Ammon's horn (tissue), 1 donor: ENCODE measurements around the gene MIDN.
"Not testable (repeated sequence)": the region's sequence is repeated elsewhere in the genome, so short reads cannot be mapped to it uniquely, and the experiment has no call there.

Experiments
- DNase-seq: peaks from one replicate; pipeline ENCODE4 v3.0.0-alpha.2; 2016; ENCODE audit warnings: low spot score

The MIDN gene

GRCh38 chr19:1246265-1247087 lies 1.9 kb upstream of the MIDN start:
- DNase-seq, result not testable (repeated sequence)

GRCh38 chr19:1247748-1248138 lies 640 bp upstream of the MIDN start:
- no peak for DNase-seq

DNA sequence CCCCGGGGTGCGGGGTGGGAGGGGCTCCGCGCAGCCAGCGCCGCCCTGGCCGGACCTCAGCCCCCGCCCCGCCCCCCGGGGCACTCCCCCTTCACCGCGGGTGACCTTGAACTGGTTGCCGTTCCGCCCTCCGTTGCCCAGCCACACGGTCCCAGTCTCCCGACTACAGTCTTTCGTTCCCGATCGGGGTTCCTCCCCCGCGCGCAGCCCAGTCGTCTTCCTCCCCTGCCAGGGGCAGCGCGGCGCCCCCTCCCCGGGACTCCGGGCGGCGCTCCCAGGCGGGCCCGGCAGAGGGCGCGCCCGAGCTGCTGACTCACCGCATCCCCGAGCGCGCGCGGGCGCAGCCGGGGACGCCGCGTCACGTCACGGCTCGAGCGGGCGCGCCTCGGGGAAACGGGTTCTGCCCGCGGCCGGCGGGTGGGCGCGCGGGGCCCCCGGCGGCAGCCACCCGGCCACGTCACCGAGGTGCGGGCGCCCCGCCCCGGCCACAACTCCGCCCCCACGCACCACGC lies 459 bp downstream of the MIDN start:
- DNase-seq, result peak; percentile 73

DNA sequence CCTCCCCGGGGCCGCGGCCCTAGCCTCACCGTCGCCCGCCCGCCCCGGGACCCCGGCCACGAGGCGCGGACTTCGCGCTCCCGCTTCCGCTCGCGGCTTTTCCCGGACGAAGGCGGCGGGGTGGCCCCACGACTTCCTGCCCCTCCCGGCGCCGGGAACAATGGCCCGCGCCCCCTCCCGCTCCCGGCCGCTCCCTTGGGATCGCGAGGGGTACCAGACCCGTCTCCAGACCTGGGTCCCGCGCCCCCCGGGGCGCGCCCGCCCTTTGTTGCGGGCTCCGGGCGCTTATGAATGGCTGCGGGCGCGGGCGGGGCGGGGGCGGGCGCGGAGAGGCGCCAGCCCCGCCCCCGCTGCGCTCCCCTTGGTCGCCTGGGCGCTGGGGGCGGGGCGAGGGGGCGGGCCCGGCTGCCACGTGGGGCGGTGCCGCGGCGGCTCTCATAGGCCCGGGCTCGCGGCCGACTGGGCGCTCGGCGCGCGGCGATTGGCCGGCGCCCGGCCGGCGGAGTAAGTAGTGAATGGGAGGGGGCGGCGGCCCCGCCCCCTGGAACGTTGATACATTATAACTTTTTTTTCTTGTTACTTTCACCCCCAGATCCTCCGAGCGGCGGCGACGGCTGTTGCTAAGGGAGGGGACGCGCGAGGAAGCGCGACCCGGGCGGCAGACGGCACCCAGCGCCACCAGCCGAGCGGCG lies 1.1 kb downstream of the MIDN start:
- peak; percentile 93 for DNase-seq

- no peak for DNase-seq
These were observed 1.6 kb downstream of the MIDN start for GRCh38 chr19:1249990-1250436.

- peak; percentile 83 for DNase-seq
These were observed 2.3 kb downstream of the MIDN start for GRCh38 chr19:1250437-1251260.

GRCh38 chr19:1251330-1252220 lies 3.2 kb downstream of the MIDN start:
- DNase-seq, result peak; percentile 83

- DNase-seq, result peak; percentile 89
These were observed 3.9 kb downstream of the MIDN start for GRCh38 chr19:1252221-1252820.

DNA sequence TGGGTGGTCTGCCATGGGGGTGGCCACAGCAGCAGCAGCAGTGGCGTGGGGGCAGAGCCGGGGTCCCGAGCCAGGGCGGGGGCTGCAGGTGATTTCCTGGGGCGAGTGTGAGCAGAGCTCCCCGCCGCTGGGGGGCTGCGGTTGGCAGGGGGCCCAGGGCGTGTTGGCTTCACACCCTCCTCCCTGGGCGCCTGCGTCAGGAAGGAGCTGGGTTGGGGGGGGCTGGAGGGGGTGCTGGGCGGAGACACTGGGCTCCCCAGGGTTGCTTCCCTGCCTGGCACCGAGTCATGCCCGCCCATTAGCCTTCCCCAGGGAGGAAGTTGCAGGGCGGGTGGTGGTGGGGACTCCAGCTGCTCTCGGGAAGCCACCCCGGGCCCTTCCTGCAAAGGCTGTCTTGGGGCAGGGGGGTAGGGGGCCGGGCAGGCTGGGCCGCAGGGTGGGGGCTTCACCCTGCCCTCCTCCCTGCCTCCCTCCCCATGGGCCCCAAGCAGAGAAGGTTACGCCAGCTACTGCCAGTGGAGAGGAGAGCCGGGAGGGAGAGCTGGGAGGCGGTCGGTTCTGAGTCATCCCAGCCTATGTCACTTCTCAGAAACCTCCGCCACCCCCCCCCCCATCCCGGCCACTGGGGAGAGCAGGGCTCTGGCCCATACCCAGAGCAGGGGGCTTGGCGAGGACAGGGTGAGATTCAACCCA lies 4.6 kb downstream of the MIDN start:
- DNase-seq, result peak; percentile 94

GRCh38 chr19:1253514-1254080 lies 5.2 kb downstream of the MIDN start:
- no peak for DNase-seq

GRCh38 chr19:1254081-1254527 lies 5.7 kb downstream of the MIDN start:
- peak; percentile 81 for DNase-seq

GRCh38 chr19:1254530-1255185 lies 6.3 kb downstream of the MIDN start:
- no peak for DNase-seq

DNA sequence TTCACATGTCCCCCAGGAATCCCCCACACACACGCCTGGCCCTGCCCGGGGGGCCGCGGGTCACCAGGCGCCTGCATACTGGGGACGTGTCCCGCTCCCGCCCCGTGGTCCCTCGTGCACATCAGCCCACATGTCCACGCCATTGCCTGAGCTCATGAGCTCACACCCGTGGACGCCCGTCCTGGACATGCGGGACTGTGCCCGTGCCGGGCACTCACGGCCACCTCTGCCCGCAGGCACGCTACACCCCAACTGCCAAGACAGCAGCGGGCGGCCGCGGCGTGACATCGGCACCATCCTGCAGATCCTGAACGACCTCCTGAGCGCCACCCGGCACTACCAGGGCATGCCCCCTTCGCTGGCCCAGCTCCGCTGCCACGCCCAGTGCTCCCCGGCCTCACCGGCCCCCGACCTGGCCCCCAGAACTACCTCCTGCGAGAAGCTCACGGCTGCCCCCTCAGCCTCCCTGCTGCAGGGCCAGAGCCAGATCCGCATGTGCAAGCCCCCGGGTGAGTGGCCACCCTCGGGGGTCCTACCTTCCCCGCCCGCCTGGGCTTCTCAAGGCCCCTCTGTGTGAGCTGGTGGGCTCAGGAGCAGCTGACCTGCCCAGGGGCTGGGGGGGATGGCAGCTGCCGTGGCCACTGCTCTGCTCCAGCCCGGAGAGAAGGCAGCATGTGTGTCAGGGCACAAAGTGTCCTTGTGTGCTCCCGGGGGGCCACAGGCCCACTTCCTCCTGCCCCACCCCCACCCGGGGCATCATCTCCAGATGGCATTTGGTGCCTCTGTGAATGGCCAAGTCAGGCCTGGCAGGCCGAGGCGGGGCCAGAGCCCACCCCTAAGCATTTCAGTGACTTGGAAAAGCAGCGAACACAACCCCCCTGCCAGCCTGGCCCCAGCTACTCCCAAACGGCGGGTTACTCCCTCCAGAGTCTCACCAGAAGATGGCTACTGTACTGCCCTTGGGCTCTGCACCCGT lies 7.1 kb downstream of the MIDN start:
- peak; percentile 90 for DNase-seq

GRCh38 chr19:1256646-1257474 lies 8.5 kb downstream of the MIDN start:
- no peak for DNase-seq

DNA sequence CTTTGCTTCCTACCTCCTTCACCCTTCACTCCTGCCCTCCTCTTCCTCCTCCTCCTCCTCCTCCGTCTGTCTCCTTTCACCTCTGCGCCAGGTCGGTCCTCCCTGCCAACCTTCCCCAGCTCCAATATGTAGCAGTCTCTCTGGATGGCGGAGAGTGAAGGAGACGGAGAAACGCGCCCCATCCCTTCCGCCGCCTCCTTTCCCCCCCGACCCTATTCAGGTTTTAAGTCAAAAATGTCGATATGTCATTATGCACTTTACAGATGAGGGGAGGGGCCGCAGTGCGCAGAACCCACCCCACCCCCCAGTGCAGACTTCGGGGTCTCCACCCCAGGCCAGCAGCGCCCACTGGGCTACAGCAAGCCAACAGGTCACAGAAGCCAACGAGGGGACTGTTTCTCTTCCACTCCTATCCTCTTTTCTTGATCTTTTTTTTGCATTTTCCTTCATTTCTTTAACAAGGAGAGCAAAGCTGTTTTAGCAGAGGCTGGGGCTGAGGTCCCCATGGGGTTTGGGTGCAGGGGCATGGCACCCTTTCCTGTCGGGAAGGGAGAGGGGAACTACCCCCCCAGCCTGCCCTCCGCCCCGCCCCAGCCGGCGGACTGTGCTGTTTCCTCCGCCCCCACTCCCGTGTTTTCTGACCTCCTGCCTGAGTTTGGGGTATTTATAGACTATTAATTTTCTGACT lies 9.2 kb downstream of the MIDN start:
- no peak for DNase-seq

GRCh38 chr19:1258163-1258492 lies 9.7 kb downstream of the MIDN start:
- DNase-seq, result no peak
